ENCODE measurements around the gene GZF1. TPM values are rescaled to one million over a fixed set of nuclear protein-coding genes. Genes with fewer than 3 reads are reported as not detected.

GZF1 gene
- total RNA-seq, 1 experiment from 2014 or later = 17.0 TPM

- no peak overlapping the region for H2BK5ac ChIP-seq (ENCODE audit: insufficient read length, low read length)
- no peak overlapping the region for H3K27ac ChIP-seq (ENCODE audit: insufficient read length, low read depth, low read length)
These were observed 48.7 kb upstream of the GZF1 start for GRCh38 chr20:23313271-23313670.

More at GRCh38 chr20:23313271-23313670, 48.7 kb upstream of the GZF1 start:
- no peak overlapping the region for H3K14ac ChIP-seq (ENCODE audit: insufficient read depth, low read length)
- H2AFZ ChIP-seq (ENCODE audit: low read length) = no peak overlapping the region
- no peak for TF ChIP-seq CTCF (conservative IDR thresholded peaks at IDR 0.05)
- no peak overlapping the region for H2BK20ac ChIP-seq (ENCODE audit: low read depth, low read length, poor library complexity, severe bottlenecking)
- H3K9me3 ChIP-seq (ENCODE audit: control insufficient read depth, low read depth, low read length) = no peaks in the 10 kb centered on the region
- Mint-ChIP-seq H3K27ac (no peak overlapping the region), H3K4me3 (no peak overlapping the region), H3K9me3 (peaks cover 0 to 2% of the 10 kb centered on the region in 2 experiments; a peak in 1 of 5 replicates), H3K36me3 (ENCODE audit: insufficient read depth in 1 of 3, low read depth in 3 of 3) (no peaks in the 10 kb centered on the region; a peak in 1 of 7 replicates), H3K27me3 (ENCODE audit: low read depth) (peaks cover 26% of the 10 kb centered on the region), H3K4me1 (no peaks in the 10 kb centered on the region)
- H4K91ac ChIP-seq (ENCODE audit: insufficient read length, low read depth, low read length) = no peak overlapping the region
- H3K79me1 ChIP-seq (ENCODE audit: insufficient read depth, low read depth, low read length, poor library complexity, severe bottlenecking) = no peaks in the 10 kb centered on the region
- no peak overlapping the region for H3K56ac ChIP-seq (ENCODE audit: insufficient read length, low read depth, low read length)
- H3K23ac ChIP-seq (ENCODE audit: insufficient read length, low read depth, low read length) = no peak overlapping the region
- H4K20me1 ChIP-seq (ENCODE audit: control insufficient read depth, insufficient read depth, insufficient read length) = no peaks in the 10 kb centered on the region
- no peak overlapping the region for H2BK120ac ChIP-seq (ENCODE audit: low read depth, low read length, poor library complexity, severe bottlenecking)
- no peak overlapping the region for H3T11ph ChIP-seq (ENCODE audit: low read length)
- H3K4me1 ChIP-seq (ENCODE audit: insufficient read depth, low read length) = no peaks in the 10 kb centered on the region
- H3K79me2 ChIP-seq (ENCODE audit: insufficient read depth, low read length) = no peaks in the 10 kb centered on the region
- H3K4ac ChIP-seq (ENCODE audit: low read depth, low read length) = no peak overlapping the region
- H2BK12ac ChIP-seq (ENCODE audit: insufficient read length, low read depth, low read length) = no peak overlapping the region
- no peak overlapping the region for H2BK15ac ChIP-seq (ENCODE audit: low read depth, low read length)
- no CpG with 5 or more reads among the region's 1 CpG for WGBS (ENCODE audit: extremely low coverage, insufficient read length, low lambda C conversion rate)
- no peaks in the 10 kb centered on the region for H3K23me2 ChIP-seq (ENCODE audit: insufficient read length, low read depth, low read length, poor library complexity, severe bottlenecking)
- H3K4me2 ChIP-seq (ENCODE audit: insufficient read depth, insufficient read length, low read length) = no peak overlapping the region
- no peak overlapping the region for H4K5ac ChIP-seq (ENCODE audit: insufficient read length, low read depth, low read length)
- H4K8ac ChIP-seq (replicated peaks; ENCODE audit: insufficient read length, low read depth, low read length) = no peak overlapping the region
- DNase-seq = no peak
- no peak overlapping the region for H3K9ac ChIP-seq (ENCODE audit: extremely low read depth, insufficient read length, low read length)
- H2AK5ac ChIP-seq (ENCODE audit: insufficient read length, low read length) = no peak overlapping the region
- H3K27me3 ChIP-seq (ENCODE audit: insufficient read depth, low read length) = no peaks in the 10 kb centered on the region
- no peak overlapping the region for H3K18ac ChIP-seq (ENCODE audit: insufficient read length, low read depth, low read length)
